Brain pericyte (primary cell): ENCODE results near the gene NEK6.

Experiments used
- DNase-seq: peaks from one replicate; pipeline ENCODE4 v3.0.0-alpha.2; 2012; ENCODE audit warnings: low read depth, low spot score

Gene NEK6

GRCh38 chr9:124257844-124258606, at the start of gene NEK6:
Gene NEK6 (plus strand): TSS chr9:124257949. CDS start chr9:124301965, 44,016 bp downstream.
- no peak for DNase-seq

GRCh38 chr9:124208571-124208970, 49.2 kb upstream of the NEK6 start:
- DNase-seq = no peak

- no peak for DNase-seq
Observed at GRCh38 chr9:124209279-124209678, 48.5 kb upstream of the NEK6 start.

GRCh38 chr9:124209774-124210173, 48.0 kb upstream of the NEK6 start:
- DNase-seq = no peak

GRCh38 chr9:124210697-124211096, 47.1 kb upstream of the NEK6 start:
- DNase-seq = no peak

- no peak for DNase-seq
Observed at GRCh38 chr9:124212381-124213050, 45.2 kb upstream of the NEK6 start.

- no peak for DNase-seq
Observed at GRCh38 chr9:124213396-124213795, 44.4 kb upstream of the NEK6 start.

GRCh38 chr9:124214116-124214515, 43.6 kb upstream of the NEK6 start:
- DNase-seq = no peak

GRCh38 chr9:124214596-124215367, 43.0 kb upstream of the NEK6 start:
- no peak for DNase-seq

GRCh38 chr9:124215368-124215910, 42.3 kb upstream of the NEK6 start:
- no peak for DNase-seq

GRCh38 chr9:124215956-124216355, 41.8 kb upstream of the NEK6 start:
- no peak for DNase-seq

- DNase-seq = no peak
Observed at GRCh38 chr9:124216474-124217176, 41.1 kb upstream of the NEK6 start.

- no peak for DNase-seq
Observed at GRCh38 chr9:124217836-124218437, 39.8 kb upstream of the NEK6 start.

GRCh38 chr9:124218438-124218982, 39.2 kb upstream of the NEK6 start:
- no peak for DNase-seq

- DNase-seq = no peak
Observed at GRCh38 chr9:124218987-124219461, 38.7 kb upstream of the NEK6 start.

GRCh38 chr9:124220946-124221451, 36.8 kb upstream of the NEK6 start:
- DNase-seq = no peak

GRCh38 chr9:124221676-124222075, 36.1 kb upstream of the NEK6 start:
- DNase-seq = no peak

- no peak for DNase-seq
Observed at GRCh38 chr9:124222109-124222508, 35.6 kb upstream of the NEK6 start.

GRCh38 chr9:124222918-124223720, 34.6 kb upstream of the NEK6 start:
- no peak for DNase-seq

- no peak for DNase-seq
Observed at GRCh38 chr9:124225945-124226344, 31.8 kb upstream of the NEK6 start.
